CD4-positive, alpha-beta T cell (primary cell): ENCODE data around the gene ITGB6. TPM values are rescaled to one million over a fixed set of nuclear protein-coding genes. Genes with fewer than 3 reads are reported as not detected.

ENCODE experiments used
- ATAC-seq: fragments of 200-7000 bp; cut with Tn5 transposase; one replicate; pipeline ENCODE4 v1.10.0; 2022; ENCODE audit warnings: mild to moderate bottlenecking; ENCODE audit not compliant: poor library complexity
- CTCF ChIA-PET: fragments of 350-600 bp; sonication (Branson Sonifier 250); formaldehyde crosslinking; loops from one replicate; lab custom pipeline; 2021; ENCODE audit warnings: antibody characterized with exemption, inconsistent platforms; lab: Charles Lee
- POLR2A ChIA-PET: fragments of 350-600 bp; sonication (Branson Sonifier 250); formaldehyde crosslinking; loops from one replicate; lab custom pipeline; 2021; ENCODE audit warnings: antibody characterized with exemption, inconsistent platforms; lab: Charles Lee
- DNase-seq, 14 experiments: peaks; one replicate each; pipeline ENCODE4 v3.0.0-alpha.2; 2013 to 2020; ENCODE audit warnings: mixed read lengths in 2 of 14
- H3K27ac ChIP-seq, 2 donors: one replicate each; pipeline versions ENCODE4 v1.5.1 to v1.7.0; 2013; ENCODE audit warnings: low read length in 2 of 2, low read depth in 1 of 2, mild to moderate bottlenecking in 1 of 2
- H3K27me3 ChIP-seq, 2 experiments: 1 replicate in 1 of 2; 2 replicates in 1 of 2; pipeline versions ENCODE4 v1.6.1 to v1.7.0; 2013; ENCODE audit warnings: low read length in 2 of 2, control low read depth in 1 of 2, mild to moderate bottlenecking in 1 of 2, moderate library complexity in 1 of 2; ENCODE audit not compliant: insufficient read depth in 2 of 2, control insufficient read depth in 1 of 2
- H3K36me3 ChIP-seq: one replicate; pipeline ENCODE4 v1.6.1; 2013; ENCODE audit warnings: low read length, control low read depth; ENCODE audit not compliant: insufficient read depth
- H3K4me1 ChIP-seq: one replicate; pipeline ENCODE4 v1.6.1; 2013; ENCODE audit warnings: low read length, control low read depth; ENCODE audit not compliant: insufficient read depth
- H3K4me3 ChIP-seq: one replicate; pipeline ENCODE4 v1.5.1; 2013; ENCODE audit warnings: mild to moderate bottlenecking, low read length, moderate library complexity
- H3K9me3 ChIP-seq, 2 experiments: 1 replicate in 1 of 2; 2 replicates in 1 of 2; pipeline versions ENCODE4 v1.6.1 to v1.7.0; 2013; ENCODE audit warnings: low read length in 2 of 2, mild to moderate bottlenecking in 2 of 2, control low read depth in 1 of 2, moderate library complexity in 1 of 2; ENCODE audit not compliant: control insufficient read depth in 1 of 2, insufficient read depth in 1 of 2
- H3K27ac Mint-ChIP-seq: one replicate; pipeline ENCODE4 v1.8.0; 2020; ENCODE audit warnings: mixed read lengths
- H3K27me3 Mint-ChIP-seq: one replicate; pipeline ENCODE4 v1.8.0; 2021; ENCODE audit warnings: mixed read lengths
- H3K36me3 Mint-ChIP-seq: one replicate; pipeline ENCODE4 v1.8.0; 2021; ENCODE audit warnings: low read depth, mixed read lengths
- H3K4me1 Mint-ChIP-seq: one replicate; pipeline ENCODE4 v1.8.0; 2021; ENCODE audit warnings: low read depth, mixed read lengths
- H3K4me3 Mint-ChIP-seq: one replicate; pipeline ENCODE4 v1.8.0; 2020; ENCODE audit warnings: mild to moderate bottlenecking, mixed read lengths
- H3K9me3 Mint-ChIP-seq: one replicate; pipeline ENCODE4 v1.8.0; 2020; ENCODE audit warnings: mixed read lengths
- CTCF ChIP-seq: fragments of 200-600 bp; IDR thresholded peaks from one replicate; pipeline ENCODE4 v1.8.0; 2022; ENCODE audit warnings: antibody characterized with exemption, mild to moderate bottlenecking
- intact Hi-C, 2 experiments: fragments of 100-400 bp; cut with DNase I in 1 of 2; cut with micrococcal nuclease in 1 of 2; formaldehyde crosslinking; loops; one replicate each; pipeline versions ENCODE4 v1.15.1 to v1.9.0; 2023 to 2025; cut with DNase I, micrococcal nuclease
- total RNA-seq, 174 experiments: library from RNA in 2 of 174; stranded (reverse) in 2 of 174; gene quantifications; one replicate each; pipeline ENCODE4 v1.2.3 and lab custom pipeline; 2021 to 2026

The ITGB6 gene
- total RNA-seq, 2 experiments from 2014 or later = not detected

GRCh38 chr2:160169988-160170387 is 30.1 kb downstream of the ITGB6 start:
- Histone ChIP-seq H3K27ac (no peak overlapping the region), H3K36me3 (no peaks in the 10 kb centered on the region), H3K4me1 (no peaks in the 10 kb centered on the region), H3K9me3 (no peaks in the 10 kb centered on the region), H3K27me3 (no peaks in the 10 kb centered on the region), H3K4me3 (no peak overlapping the region)
- no peak overlapping the region for H3K4me3 Mint-ChIP-seq
- no peaks in the 10 kb centered on the region for H3K4me1 Mint-ChIP-seq
- no peak overlapping the region for H3K27ac Mint-ChIP-seq
- no peaks in the 10 kb centered on the region for H3K9me3 Mint-ChIP-seq
- CTCF ChIA-PET = no interaction called here
- no peak for DNase-seq
- TF ChIP-seq CTCF = no peak
- POLR2A ChIA-PET = no interaction called here
- no peak for ATAC-seq
- H3K36me3 Mint-ChIP-seq = no peaks in the 10 kb centered on the region
- no peaks in the 10 kb centered on the region for H3K27me3 Mint-ChIP-seq
- intact Hi-C loops = no loop called here

GRCh38 chr2:160169471-160169870 is 30.6 kb downstream of the ITGB6 start:
- Histone ChIP-seq H3K36me3 (no peaks in the 10 kb centered on the region), H3K4me3 (no peak overlapping the region), H3K9me3 (no peaks in the 10 kb centered on the region), H3K27ac (no peak overlapping the region), H3K4me1 (no peaks in the 10 kb centered on the region), H3K27me3 (no peaks in the 10 kb centered on the region)
- Mint-ChIP-seq H3K9me3 (no peaks in the 10 kb centered on the region), H3K36me3 (no peaks in the 10 kb centered on the region), H3K4me3 (no peak overlapping the region), H3K4me1 (no peaks in the 10 kb centered on the region), H3K27me3 (no peaks in the 10 kb centered on the region), H3K27ac (no peak overlapping the region)
- ATAC-seq = no peak
- TF ChIP-seq CTCF = no peak
- ChIA-PET POLR2A (no interaction called here), CTCF (no interaction called here)
- no peak for DNase-seq
- intact Hi-C loops = no loop called here

- no peak overlapping the region for H3K4me3 Mint-ChIP-seq
- Histone ChIP-seq H3K9me3 (no peaks in the 10 kb centered on the region), H3K27me3 (no peaks in the 10 kb centered on the region), H3K4me1 (no peaks in the 10 kb centered on the region), H3K4me3 (no peak overlapping the region), H3K36me3 (no peaks in the 10 kb centered on the region), H3K27ac (no peak overlapping the region)
- no peak for DNase-seq
- intact Hi-C loops = no loop called here
- no peak for ATAC-seq
- H3K27ac Mint-ChIP-seq = no peak overlapping the region
- ChIA-PET CTCF (no interaction called here), POLR2A (no interaction called here)
- H3K9me3 Mint-ChIP-seq = no peaks in the 10 kb centered on the region
- H3K4me1 Mint-ChIP-seq = no peaks in the 10 kb centered on the region
- no peaks in the 10 kb centered on the region for H3K36me3 Mint-ChIP-seq
- TF ChIP-seq CTCF = no peak
- no peaks in the 10 kb centered on the region for H3K27me3 Mint-ChIP-seq
Measured at GRCh38 chr2:160168878-160169277, 31.2 kb downstream of the ITGB6 start.
